Caco-2 (cell line): ENCODE measurements around the gene RIPOR1. TPM values are rescaled to one million over a fixed set of nuclear protein-coding genes. Genes with fewer than 3 reads are reported as not detected.

Experiments used
- BruUV-seq: library from RNA; stranded (reverse); fragments of 400-500 nt; replicated peaks from 2 replicates; lab custom pipeline; 2021; lab: Mats Ljungman, UMichigan
- CTCF ChIA-PET: fragments of 300-600 bp; sonication (Branson Sonifier 250); formaldehyde crosslinking; loops from one replicate; lab custom pipeline; 2022; ENCODE audit warnings: antibody characterized with exemption; lab: Charles Lee
- POLR2A ChIA-PET: fragments of 300-600 bp; sonication (Branson Sonifier 250); formaldehyde crosslinking; loops from one replicate; lab custom pipeline; 2022; ENCODE audit warnings: antibody characterized with exemption; lab: Charles Lee
- DNase-seq, 2 experiments: peaks; one replicate each; pipeline versions ENCODE4 v3.0.0 to v3.0.0-alpha.2; 2020 to 2022
- H3K27me3 ChIP-seq: replicated peaks from 2 replicates; pipeline ENCODE4 v1.6.0; 2011; ENCODE audit warnings: low read length; ENCODE audit not compliant: control insufficient read depth, insufficient read depth
- H3K36me3 ChIP-seq: 2 replicates; pipeline ENCODE4 v1.5.1; 2011; ENCODE audit warnings: low read length; ENCODE audit not compliant: control insufficient read depth, insufficient read depth
- H3K4me1 ChIP-seq: fragments of 250-450 bp; sonication (Bioruptor Pico); 2 replicates; pipeline ENCODE4 v1.5.1; 2020; ENCODE audit warnings: mild to moderate bottlenecking
- H3K4me3 ChIP-seq: 2 replicates; pipeline ENCODE4 v1.5.1; 2011; ENCODE audit warnings: low read depth, mild to moderate bottlenecking, control low read depth, low read length
- H3K9me3 ChIP-seq: fragments of 250-450 bp; sonication (Bioruptor Pico); 2 replicates; pipeline ENCODE4 v1.5.1; 2020; ENCODE audit warnings: mild to moderate bottlenecking, moderate library complexity
- H3K27ac Mint-ChIP-seq: one replicate; pipeline ENCODE4 v1.8.0; 2022; ENCODE audit warnings: mixed read lengths; ENCODE audit not compliant: unreplicated experiment
- H3K27me3 Mint-ChIP-seq: one replicate; pipeline ENCODE4 v1.8.0; 2022; ENCODE audit warnings: mixed read lengths; ENCODE audit not compliant: insufficient read depth, unreplicated experiment
- H3K36me3 Mint-ChIP-seq: one replicate; pipeline ENCODE4 v1.8.0; 2022; ENCODE audit warnings: mild to moderate bottlenecking, mixed read lengths; ENCODE audit not compliant: insufficient read depth, unreplicated experiment
- H3K4me1 Mint-ChIP-seq: one replicate; pipeline ENCODE4 v1.8.0; 2022; ENCODE audit warnings: low read depth, mixed read lengths; ENCODE audit not compliant: unreplicated experiment
- H3K4me3 Mint-ChIP-seq: one replicate; pipeline ENCODE4 v1.8.0; 2022; ENCODE audit warnings: mild to moderate bottlenecking, moderate library complexity, mixed read lengths; ENCODE audit not compliant: unreplicated experiment
- H3K9me3 Mint-ChIP-seq: one replicate; pipeline ENCODE4 v1.8.0; 2022; ENCODE audit warnings: mixed read lengths; ENCODE audit not compliant: unreplicated experiment
- CTCF ChIP-seq, 2 experiments: fragments of 200-600 bp in 1 of 2; IDR thresholded peaks; 1 replicate in 1 of 2; 2 replicates in 1 of 2; pipeline versions ENCODE4 v1.5.1 to v1.8.0; 2011 to 2022; ENCODE audit warnings: antibody characterized with exemption in 1 of 2, control low read depth in 1 of 2, inconsistent platforms in 1 of 2, low read depth in 1 of 2, low read length in 1 of 2, mild to moderate bottlenecking in 1 of 2, moderate library complexity in 1 of 2; ENCODE audit not compliant: insufficient read depth in 1 of 2, severe bottlenecking in 1 of 2, unreplicated experiment in 1 of 2
- intact Hi-C: fragments of 100-400 bp; cut with micrococcal nuclease; formaldehyde crosslinking; loops from one replicate; pipeline ENCODE4 v1.10.0; 2022; ENCODE audit not compliant: unreplicated experiment
- total RNA-seq: library from RNA; stranded (reverse); gene quantifications from 2 replicates; pipeline ENCODE4 v1.2.3, GENCODE V29; 2022

The RIPOR1 gene
- total RNA-seq, 1 experiment from 2014 or later, result 87.9 TPM

- H3K4me1 ChIP-seq, result peaks cover 14% of the 10 kb centered on the region
- no TSS peak for BruUV-seq
- Mint-ChIP-seq H3K4me1 (peaks cover 27% of the 10 kb centered on the region), H3K4me3 (peak overlapping the region; percentile 95), H3K27ac (peak overlapping the region; percentile 93), H3K9me3 (no peaks in the 10 kb centered on the region), H3K36me3 (peaks cover 15% of the 10 kb centered on the region), H3K27me3 (no peaks in the 10 kb centered on the region)
- peak; percentile 15 to 23 for TF ChIP-seq CTCF (IDR thresholded peaks at IDR 0.05; ENCODE audit: insufficient read depth in 1 of 2, low read depth in 1 of 2, low read length in 1 of 2, severe bottlenecking in 1 of 2, unreplicated experiment in 1 of 2)
- H3K9me3 ChIP-seq, result no peaks in the 10 kb centered on the region
- POLR2A ChIA-PET, result interaction anchor here (0.6 to 3.7 kb wide), 5 partner anchors 16 to 701 kb away, joined by 3 to 19 read pairs (median 5); partner anchors contain the start of genes ACD, PARD6A and SLC7A6
- peak overlapping the region; percentile 100 for H3K4me3 ChIP-seq
- CTCF ChIA-PET, result interaction anchor here (0.6 to 4.4 kb wide), 13 partner anchors 9 to 284 kb away, joined by 3 to 68 read pairs (median 5); partner anchors contain the start of genes ACD, ATP6V0D1, C16orf86 and CARMIL2
- no peaks in the 10 kb centered on the region for H3K27me3 ChIP-seq
- H3K36me3 ChIP-seq, result no peaks in the 10 kb centered on the region; the same call in 1 of the 2 replicates
- peak; percentile 76 to 81 for DNase-seq
- intact Hi-C loops, result loop anchor here (1.0 to 5.0 kb wide), 6 partner anchors 16 to 374 kb away; partner anchors contain the start of genes ACD, CARMIL2, PARD6A and PSMB10
Observed at GRCh38 chr16:67562918-67563707, 34.5 kb downstream of the RIPOR1 start.

- peak overlapping the region; percentile 93 for H3K27ac Mint-ChIP-seq
- no peaks in the 10 kb centered on the region for H3K27me3 Mint-ChIP-seq
- peaks cover 14% of the 10 kb centered on the region for H3K4me1 ChIP-seq
- H3K4me3 Mint-ChIP-seq, result peak overlapping the region; percentile 95
- no peak for TF ChIP-seq CTCF (IDR thresholded peaks at IDR 0.05; ENCODE audit: insufficient read depth in 1 of 2, low read depth in 1 of 2, low read length in 1 of 2, severe bottlenecking in 1 of 2, unreplicated experiment in 1 of 2)
- ChIA-PET POLR2A (interaction anchor here (0.5 to 3.7 kb wide), 5 partner anchors 17 to 96 kb away, joined by 3 to 19 read pairs (median 5); partner anchors contain the start of genes ACD and PARD6A), CTCF (interaction anchor here (0.6 to 4.4 kb wide), 9 partner anchors 8 to 155 kb away, joined by 3 to 68 read pairs (median 5); partner anchors contain the start of genes ACD, ATP6V0D1, ENKD1 and GFOD2)
- DNase-seq, result peak in 1 of 2 experiments; percentile 56
- H3K36me3 Mint-ChIP-seq, result peaks cover 15% of the 10 kb centered on the region
- no peaks in the 10 kb centered on the region for H3K9me3 Mint-ChIP-seq
- no peaks in the 10 kb centered on the region; the same call in 1 of the 2 replicates for H3K36me3 ChIP-seq
- peak overlapping the region; percentile 100 for H3K4me3 ChIP-seq
- intact Hi-C loops, result loop anchor here (2.0 to 5.0 kb wide), 3 partner anchors 81 to 373 kb away; partner anchors contain the start of genes CARMIL2, PSMB10, RANBP10 and TSNAXIP1
- no peaks in the 10 kb centered on the region for H3K9me3 ChIP-seq
- no peaks in the 10 kb centered on the region for H3K27me3 ChIP-seq
- BruUV-seq, result TSS peak; percentile 61
- H3K4me1 Mint-ChIP-seq, result peaks cover 27% of the 10 kb centered on the region
Observed at GRCh38 chr16:67563708-67564468, 35.3 kb downstream of the RIPOR1 start.
